Neuron (in vitro differentiated cells): ENCODE measurements around the gene EFCAB7.
"Not testable (repeated sequence)": the region's sequence is repeated elsewhere in the genome, so short reads cannot be mapped to it uniquely, and the experiment has no call there.

ENCODE experiments used
- H2AFZ ChIP-seq: one replicate; pipeline ENCODE4 v1.6.1; 2013; ENCODE audit warnings: low read depth, mild to moderate bottlenecking, inconsistent platforms, low read length, moderate library complexity
- H3K27me3 ChIP-seq: one replicate; pipeline ENCODE4 v1.6.1; 2013; ENCODE audit warnings: low read length; ENCODE audit not compliant: insufficient read depth
- H3K36me3 ChIP-seq: one replicate; pipeline ENCODE4 v1.6.1; 2013; ENCODE audit warnings: low read length; ENCODE audit not compliant: insufficient read depth
- H3K4me1 ChIP-seq: one replicate; pipeline ENCODE4 v1.6.1; 2013; ENCODE audit warnings: low read length; ENCODE audit not compliant: insufficient read depth
- H3K4me3 ChIP-seq: 2 replicates; pipeline ENCODE4 v1.5.1; 2013; ENCODE audit warnings: mild to moderate bottlenecking, low read length, moderate library complexity
- H3K9me3 ChIP-seq: one replicate; pipeline ENCODE4 v1.6.1; 2013; ENCODE audit warnings: low read length

Gene EFCAB7

DNA sequence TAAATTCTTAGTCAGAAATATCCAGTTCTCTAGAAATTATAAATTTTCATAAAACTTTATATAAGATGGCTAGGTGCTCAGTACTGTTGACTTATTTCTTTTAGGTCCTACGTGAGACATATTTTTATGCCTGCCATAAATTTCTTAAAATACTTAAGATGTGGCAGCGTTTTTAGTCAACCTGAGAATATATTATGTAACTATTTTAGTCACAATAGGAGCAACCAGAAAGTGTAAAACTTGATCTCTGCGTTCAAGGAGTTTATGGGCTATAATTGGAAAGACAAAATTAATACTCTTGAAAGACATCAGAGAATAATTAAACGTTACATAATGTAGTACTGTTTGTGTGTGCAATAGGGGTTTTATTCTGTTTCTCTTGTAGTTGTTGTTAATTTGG lies 45.7 kb downstream of the EFCAB7 start:
- Histone ChIP-seq H3K36me3 (no peaks in the 10 kb centered on the region), H3K4me3 (no peak overlapping the region), H2AFZ (no peak overlapping the region), H3K9me3 (peaks cover 1% of the 10 kb centered on the region), H3K4me1 (peaks cover 1% of the 10 kb centered on the region), H3K27me3 (no peaks in the 10 kb centered on the region)

- peaks cover 7% of the 10 kb centered on the region for H3K4me1 ChIP-seq
- no peak overlapping the region for H3K4me3 ChIP-seq
- H3K36me3 ChIP-seq, result no peaks in the 10 kb centered on the region
- no peak overlapping the region for H2AFZ ChIP-seq
- H3K27me3 ChIP-seq, result no peaks in the 10 kb centered on the region
- no peaks in the 10 kb centered on the region for H3K9me3 ChIP-seq
These were observed 46.5 kb downstream of the EFCAB7 start for GRCh38 chr1:63569640-63570316.

DNA sequence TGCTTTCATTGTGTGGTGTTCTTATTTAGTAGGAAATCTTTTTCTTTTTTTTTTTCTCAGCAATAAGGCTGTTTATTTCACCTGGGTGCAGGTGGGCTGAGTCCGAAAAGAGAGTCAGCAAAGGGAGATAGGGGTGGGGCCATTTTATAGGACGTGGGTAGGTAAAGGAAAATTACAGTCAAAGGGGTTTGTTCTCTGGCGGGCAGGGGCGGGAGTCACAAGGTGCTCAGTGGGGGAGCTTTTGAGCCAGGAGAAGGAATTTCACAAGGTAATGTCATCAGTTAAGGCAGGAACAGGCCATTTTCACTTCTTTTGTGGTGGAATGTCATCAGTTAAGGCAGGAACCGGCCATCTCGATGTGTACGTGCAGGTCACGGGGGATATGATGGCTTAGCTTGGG lies 49.4 kb downstream of the EFCAB7 start:
- H3K4me1 ChIP-seq, H3K27me3 ChIP-seq, H3K4me3 ChIP-seq, H2AFZ ChIP-seq, H3K36me3 ChIP-seq, H3K9me3 ChIP-seq: not testable (repeated sequence)

GRCh38 chr1:63574203-63574796 lies 51.0 kb downstream of the EFCAB7 start:
- not testable (repeated sequence) for H3K36me3 ChIP-seq, H3K4me1 ChIP-seq, H3K4me3 ChIP-seq, H3K27me3 ChIP-seq, H2AFZ ChIP-seq, H3K9me3 ChIP-seq

GRCh38 chr1:63575340-63575826 lies 52.1 kb downstream of the EFCAB7 start:
- H3K4me1 ChIP-seq, result peaks cover 7% of the 10 kb centered on the region
- no peaks in the 10 kb centered on the region for H3K9me3 ChIP-seq
- no peak overlapping the region for H3K4me3 ChIP-seq
- no peaks in the 10 kb centered on the region for H3K36me3 ChIP-seq
- no peaks in the 10 kb centered on the region for H3K27me3 ChIP-seq
- H2AFZ ChIP-seq, result no peak overlapping the region

DNA sequence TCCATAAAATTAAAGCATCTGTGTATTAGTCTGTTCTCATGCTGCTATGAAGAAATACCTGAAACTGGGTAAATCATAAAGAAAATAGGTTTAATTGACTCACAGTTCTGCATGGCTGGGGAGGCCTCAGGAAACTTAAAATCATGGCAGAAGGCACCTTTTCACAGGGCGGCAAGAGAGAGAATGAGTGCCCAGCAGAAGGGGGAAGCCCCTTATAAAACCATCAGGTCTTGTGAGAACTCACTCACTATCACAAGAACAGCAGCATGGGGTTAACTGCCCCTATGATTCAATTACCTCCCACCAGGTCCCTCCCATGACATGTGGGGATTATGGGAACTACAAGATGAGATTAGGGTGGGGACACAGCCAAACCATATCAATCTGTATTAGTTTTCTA lies 63.0 kb downstream of the EFCAB7 start:
- not testable (repeated sequence) for H3K9me3 ChIP-seq, H3K36me3 ChIP-seq, H3K27me3 ChIP-seq, H2AFZ ChIP-seq, H3K4me3 ChIP-seq, H3K4me1 ChIP-seq

DNA sequence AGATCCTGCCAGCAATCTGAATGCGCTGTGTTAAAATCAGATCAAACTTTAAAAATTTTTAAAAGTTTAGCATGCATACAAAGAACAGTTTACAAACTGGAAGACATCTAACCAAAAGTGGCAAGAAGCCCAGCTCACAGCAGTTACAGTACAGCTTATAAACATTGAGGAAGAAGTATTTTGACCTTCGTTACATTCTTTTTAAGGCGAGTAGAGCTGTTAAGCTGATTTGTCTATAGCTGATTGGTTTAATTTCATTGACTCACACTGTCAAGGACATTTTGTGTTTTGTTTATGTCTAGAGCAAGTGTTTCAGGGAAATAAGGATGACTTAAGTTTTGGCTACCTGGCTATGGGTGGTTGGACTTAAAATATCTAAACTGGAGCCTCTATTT lies 66.8 kb downstream of the EFCAB7 start:
- Histone ChIP-seq H3K36me3 (no peaks in the 10 kb centered on the region), H3K4me3 (no peak overlapping the region), H2AFZ (no peak overlapping the region), H3K4me1 (peaks cover 2% of the 10 kb centered on the region), H3K9me3 (no peaks in the 10 kb centered on the region), H3K27me3 (no peaks in the 10 kb centered on the region)

DNA sequence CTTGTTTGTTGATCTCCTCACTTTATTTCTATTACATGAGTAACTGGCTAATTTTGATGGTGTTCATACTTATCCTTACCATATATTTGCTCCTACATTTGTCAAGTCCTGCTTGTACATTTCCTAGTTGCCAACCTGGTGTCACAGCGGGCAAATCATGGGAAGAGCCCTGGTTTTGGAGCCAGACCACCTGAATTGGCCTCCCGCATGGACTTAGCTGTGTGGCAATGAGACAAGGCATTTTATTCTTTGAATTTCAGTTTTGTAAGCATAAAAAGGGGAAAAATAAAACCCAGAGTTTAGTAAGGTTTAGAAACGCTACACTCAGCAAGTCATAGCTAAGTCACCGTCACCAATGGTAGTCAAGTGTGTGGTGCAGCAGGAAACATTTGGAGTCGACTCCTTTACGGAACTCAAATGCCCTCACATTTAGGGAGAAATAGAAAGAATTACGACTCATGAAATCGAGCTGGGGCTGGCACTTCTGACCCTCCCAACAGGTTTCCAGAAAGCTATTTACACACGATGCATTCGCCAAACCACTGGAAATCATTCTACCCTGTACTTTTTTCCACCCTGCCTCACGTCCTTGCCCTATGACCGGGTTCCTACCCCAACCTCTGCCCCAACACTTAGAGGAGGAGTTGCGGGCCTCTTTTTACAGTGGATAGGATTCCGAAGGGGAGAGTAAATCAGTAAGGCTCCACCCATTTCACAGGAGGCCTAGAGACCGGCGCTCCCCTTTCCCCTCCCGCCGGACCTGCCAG lies 69.4 kb downstream of the EFCAB7 start:
- H3K4me1 ChIP-seq, result peaks cover 2% of the 10 kb centered on the region
- no peaks in the 10 kb centered on the region for H3K27me3 ChIP-seq
- H2AFZ ChIP-seq, result peak overlapping the region; percentile 94
- peak overlapping the region; percentile 64 for H3K4me3 ChIP-seq
- no peaks in the 10 kb centered on the region for H3K36me3 ChIP-seq
- H3K9me3 ChIP-seq, result no peaks in the 10 kb centered on the region

- H3K4me1 ChIP-seq, result peaks cover 2% of the 10 kb centered on the region
- H3K36me3 ChIP-seq, result no peaks in the 10 kb centered on the region
- no peaks in the 10 kb centered on the region for H3K9me3 ChIP-seq
- H2AFZ ChIP-seq, result peak within 1 kb of the TSS; percentile 94
- H3K4me3 ChIP-seq, result peak within 1 kb of the TSS; percentile 64
- H3K27me3 ChIP-seq, result no peaks in the 10 kb centered on the region
These were observed 70.1 kb downstream of the EFCAB7 start, which contains the start of gene PGM1 for GRCh38 chr1:63593303-63593885. TSS of gene PGM1 (plus strand) at chr1:63593411. CDS start at chr1:63593489, 78 bp downstream.

- Histone ChIP-seq H3K4me1 (peaks cover 2% of the 10 kb centered on the region), H3K27me3 (no peaks in the 10 kb centered on the region), H2AFZ (peak overlapping the region; percentile 94), H3K36me3 (no peaks in the 10 kb centered on the region), H3K9me3 (no peaks in the 10 kb centered on the region), H3K4me3 (peak overlapping the region; percentile 64)
These were observed 70.7 kb downstream of the EFCAB7 start for GRCh38 chr1:63593886-63594605.

- H3K9me3 ChIP-seq, result no peaks in the 10 kb centered on the region
- H2AFZ ChIP-seq, result no peak overlapping the region
- peaks cover 2% of the 10 kb centered on the region for H3K4me1 ChIP-seq
- no peak overlapping the region for H3K4me3 ChIP-seq
- H3K36me3 ChIP-seq, result no peaks in the 10 kb centered on the region
- no peaks in the 10 kb centered on the region for H3K27me3 ChIP-seq
These were observed 72.1 kb downstream of the EFCAB7 start for GRCh38 chr1:63595435-63595834.

DNA sequence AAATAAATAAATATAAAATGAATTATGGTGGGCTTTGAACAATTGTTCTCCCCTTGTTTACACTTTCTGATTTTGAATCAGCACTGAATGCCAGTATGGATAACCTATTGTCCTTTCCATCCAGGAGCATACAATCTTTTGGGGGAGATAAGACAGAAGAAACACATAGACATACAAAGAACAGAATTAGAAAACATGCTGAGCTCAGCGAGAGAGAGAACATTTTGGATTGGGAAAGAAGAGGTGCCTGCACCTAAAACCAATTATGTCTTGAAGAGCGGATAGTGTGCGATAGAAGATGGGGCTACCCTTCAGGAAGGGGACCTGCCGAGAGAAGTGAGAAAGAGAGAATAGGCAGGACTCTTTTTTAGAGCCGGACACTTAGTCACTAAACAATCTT lies 76.5 kb downstream of the EFCAB7 start:
- no peaks in the 10 kb centered on the region for H3K4me1 ChIP-seq
- H3K9me3 ChIP-seq, result no peaks in the 10 kb centered on the region
- no peaks in the 10 kb centered on the region for H3K27me3 ChIP-seq
- no peak overlapping the region for H3K4me3 ChIP-seq
- H2AFZ ChIP-seq, result no peak overlapping the region
- H3K36me3 ChIP-seq, result no peaks in the 10 kb centered on the region
